GM18499 (cell line): ENCODE data around the gene SARNP.
"Not testable (repeated sequence)": the region's sequence is repeated elsewhere in the genome, so short reads cannot be mapped to it uniquely, and the experiment has no call there.

Experiments used
- ATAC-seq: cut with Tn5 transposase; IDR thresholded peaks from one replicate; pipeline ENCODE4 v1.9.1; 2021; ENCODE audit warnings: moderate number of reproducible peaks; ENCODE audit not compliant: insufficient read depth, unreplicated experiment

SARNP gene

DNA sequence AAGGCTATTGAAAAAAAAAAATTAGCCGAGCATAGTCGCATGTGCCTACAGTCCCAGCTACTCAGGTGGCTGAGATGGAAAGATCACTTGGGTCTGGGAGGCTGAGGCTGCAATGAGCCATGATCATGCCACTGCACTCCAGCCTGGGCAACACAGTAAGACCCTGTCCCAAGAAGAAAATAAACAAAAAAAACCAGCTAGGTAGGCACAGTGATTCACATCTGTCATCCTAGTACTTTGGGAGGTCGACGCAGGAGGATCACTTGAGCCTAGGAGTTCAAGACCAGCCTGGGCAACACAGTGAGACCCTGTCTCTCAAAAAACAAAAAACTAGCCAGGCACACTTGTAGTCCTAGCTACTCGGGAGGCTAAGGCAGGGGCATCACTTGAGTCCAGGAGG lies 8.2 kb downstream of the SARNP start:
- no peak for ATAC-seq

DNA sequence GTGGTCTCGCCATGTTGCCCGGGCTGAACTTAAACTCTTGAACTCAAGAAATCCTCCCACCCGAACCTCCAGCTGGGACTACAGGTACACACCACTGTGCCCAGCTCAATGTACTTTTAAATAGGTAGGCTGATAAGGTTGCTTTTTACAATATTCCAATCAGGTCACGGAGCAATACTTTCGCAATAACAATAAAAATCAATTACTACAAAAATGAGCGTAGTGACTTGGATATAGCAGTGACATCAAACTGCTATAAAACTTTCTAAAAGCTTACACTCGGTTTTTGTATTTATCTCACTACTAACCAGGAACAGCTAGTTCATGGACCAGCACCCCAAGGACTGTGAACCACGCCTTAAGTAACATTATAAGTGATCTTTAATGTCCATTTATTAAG lies 10.5 kb downstream of the SARNP start:
- no peak for ATAC-seq

DNA sequence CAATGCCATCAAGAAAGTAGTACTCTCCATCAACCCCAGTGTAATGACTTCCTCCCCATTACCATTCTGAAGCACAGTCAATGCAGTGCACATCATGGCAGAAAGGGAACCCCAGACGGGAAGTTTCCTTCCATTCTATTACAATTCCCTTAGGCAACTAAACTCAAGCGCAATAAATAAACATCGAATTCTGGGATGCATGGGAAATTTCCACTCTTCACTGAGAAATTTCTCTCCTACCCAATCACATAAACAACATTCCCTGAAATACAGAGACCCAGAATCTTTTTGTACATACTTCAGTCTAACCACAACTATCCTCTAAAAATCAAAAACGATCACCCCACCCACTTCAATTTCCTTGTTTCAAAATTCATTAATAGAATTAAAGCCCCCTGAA lies 20.0 kb downstream of the SARNP start:
- no peak for ATAC-seq

DNA sequence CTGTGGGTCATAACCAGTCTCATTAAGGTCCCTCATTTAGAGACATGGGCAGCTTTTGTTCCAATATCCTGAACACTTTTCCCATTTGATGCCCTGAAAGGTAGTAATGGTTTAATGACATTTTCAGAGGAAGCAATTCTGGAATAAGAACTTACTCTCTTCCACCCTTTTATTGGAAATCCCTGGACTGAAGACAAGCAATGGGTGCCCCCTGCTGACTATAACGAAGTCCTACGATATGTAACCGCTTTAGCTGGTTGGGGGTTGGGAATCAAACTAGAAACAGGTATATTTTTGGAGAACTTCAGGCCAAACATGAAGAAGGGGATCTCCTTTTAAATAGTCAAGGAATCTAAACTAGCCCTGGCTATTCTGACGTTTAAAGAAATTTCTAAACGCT lies 20.5 kb downstream of the SARNP start:
- no peak for ATAC-seq

DNA sequence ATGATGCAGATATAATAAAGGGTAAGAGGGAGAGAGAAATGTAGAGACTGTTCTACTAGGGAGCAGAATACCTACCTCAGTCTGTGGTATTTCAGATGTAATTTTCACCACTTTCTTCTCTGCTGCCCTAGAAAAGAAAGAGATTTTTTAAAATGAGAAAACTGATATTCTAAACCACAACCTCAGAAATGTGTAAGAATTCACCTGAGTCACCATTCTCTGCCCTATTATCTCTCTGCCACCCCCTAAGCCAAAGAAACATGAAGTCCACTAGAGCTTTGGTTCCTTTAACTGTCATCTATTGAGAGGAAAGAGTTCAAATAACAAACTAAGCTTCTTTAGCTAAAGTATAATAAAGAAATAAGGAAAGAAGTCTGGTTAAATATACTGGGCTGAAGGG lies 21.6 kb downstream of the SARNP start:
- ATAC-seq: no peak

DNA sequence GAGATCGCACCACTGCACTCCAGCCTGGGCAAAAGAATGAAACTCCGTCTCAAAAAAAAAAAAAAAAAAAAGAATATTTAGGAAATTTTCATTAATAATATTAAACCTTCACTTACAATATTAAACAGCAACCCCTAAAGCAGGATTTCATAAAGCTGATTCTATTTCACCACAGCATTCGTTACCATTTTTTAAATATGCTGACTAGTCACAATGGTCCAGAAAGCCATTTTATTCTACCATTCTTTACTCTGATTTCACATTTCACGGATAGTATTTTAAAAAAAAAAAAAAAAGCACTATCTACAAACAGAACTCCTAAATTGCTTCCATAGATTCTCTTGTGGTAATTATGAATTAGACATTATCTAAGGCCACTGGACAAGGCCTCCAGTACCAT lies 27.6 kb downstream of the SARNP start:
- ATAC-seq: no peak

DNA sequence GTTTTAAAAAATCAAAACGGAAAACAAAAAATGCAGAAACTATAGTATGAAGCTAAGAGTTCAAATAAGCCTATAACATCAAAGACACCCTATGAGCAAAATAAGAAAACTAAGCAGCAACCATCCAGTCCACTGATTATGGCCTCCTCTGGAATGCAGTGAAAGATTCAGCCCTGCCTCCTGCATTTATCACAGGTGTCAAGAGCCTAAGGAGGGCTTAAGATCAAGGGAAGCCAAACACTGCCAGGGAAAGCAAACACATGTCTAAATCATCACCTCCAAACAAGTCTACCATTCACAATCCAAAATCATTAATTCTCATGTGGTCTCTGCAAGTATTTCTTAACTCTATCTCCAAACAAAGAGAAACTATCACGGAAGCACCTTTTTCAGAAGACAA lies 28.4 kb downstream of the SARNP start:
- no peak for ATAC-seq

DNA sequence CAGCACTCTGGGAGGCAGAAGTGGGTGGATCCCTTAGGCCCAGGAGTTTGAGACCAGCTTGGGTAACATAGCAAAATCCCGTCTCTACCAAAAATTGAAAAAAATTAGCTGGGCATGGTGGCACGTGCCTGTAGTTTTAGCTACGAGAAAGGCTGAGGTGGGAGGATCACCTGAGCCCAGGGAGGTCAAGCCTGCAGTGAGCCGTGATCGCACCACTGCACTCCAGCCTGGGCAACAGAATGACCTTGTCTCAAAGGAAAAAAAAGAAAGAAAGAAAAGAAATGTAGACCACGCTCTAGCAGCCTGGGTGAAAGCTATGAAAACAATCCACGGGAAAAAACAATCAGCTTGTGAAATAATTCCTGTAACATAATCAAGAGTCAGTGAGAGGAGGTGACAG lies 29.0 kb downstream of the SARNP start:
- no peak for ATAC-seq

DNA sequence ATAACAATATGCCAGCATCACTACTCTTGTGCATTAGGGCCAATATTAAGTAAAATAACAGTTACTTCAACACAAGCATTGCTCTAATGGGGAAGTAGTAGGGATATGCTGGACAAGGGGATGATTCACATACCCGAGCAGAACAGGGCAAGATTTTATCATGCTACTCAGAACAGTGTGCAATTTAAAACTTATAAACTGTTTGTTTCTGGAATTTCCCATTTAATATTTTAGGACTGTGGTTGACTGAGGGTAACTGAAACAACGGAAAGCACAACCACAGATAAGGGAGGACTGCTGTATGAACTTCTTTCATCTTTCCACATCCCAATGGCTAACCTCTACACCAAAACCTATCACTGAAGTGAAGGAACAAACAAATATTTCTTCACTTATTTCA lies 36.8 kb downstream of the SARNP start:
- no peak for ATAC-seq

DNA sequence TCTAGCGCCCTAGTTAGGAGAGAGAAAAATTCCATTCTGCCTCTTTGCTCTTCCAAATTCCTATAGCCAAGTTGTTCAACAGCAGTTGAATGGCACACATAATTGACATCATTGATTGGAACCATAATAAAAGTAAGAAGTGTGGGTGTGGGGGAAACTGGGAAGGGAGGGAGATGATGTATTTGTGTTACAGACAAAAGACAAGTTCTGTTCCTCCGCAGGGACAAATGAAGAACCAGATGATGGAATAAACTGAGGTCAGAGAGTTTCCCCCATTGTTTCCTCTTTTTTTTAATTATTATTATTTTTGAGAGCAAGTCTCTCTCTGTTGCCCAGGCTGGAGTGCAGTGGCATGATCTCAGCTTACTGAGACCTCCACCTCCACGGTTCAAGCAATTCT lies 39.7 kb downstream of the SARNP start:
- no peak for ATAC-seq

DNA sequence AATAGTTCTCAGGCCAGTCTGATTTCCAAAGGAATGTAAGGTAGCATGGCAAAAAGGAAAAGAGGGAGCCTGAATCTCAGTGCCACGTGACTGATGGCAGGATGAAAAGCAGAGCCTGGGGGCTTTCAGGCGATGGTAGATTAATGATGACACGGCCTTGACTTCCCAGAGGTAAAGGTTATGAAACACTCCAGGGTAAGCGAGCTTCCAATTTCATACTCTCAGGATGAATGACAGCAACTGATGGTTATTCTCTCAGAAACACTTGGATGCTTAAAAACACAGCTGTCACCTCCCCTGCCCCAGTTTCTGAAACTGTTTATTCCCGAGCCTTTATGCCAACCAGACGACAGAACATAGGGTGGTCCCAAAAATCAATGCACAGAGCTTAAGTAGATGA lies 45.8 kb downstream of the SARNP start:
- no peak for ATAC-seq

DNA sequence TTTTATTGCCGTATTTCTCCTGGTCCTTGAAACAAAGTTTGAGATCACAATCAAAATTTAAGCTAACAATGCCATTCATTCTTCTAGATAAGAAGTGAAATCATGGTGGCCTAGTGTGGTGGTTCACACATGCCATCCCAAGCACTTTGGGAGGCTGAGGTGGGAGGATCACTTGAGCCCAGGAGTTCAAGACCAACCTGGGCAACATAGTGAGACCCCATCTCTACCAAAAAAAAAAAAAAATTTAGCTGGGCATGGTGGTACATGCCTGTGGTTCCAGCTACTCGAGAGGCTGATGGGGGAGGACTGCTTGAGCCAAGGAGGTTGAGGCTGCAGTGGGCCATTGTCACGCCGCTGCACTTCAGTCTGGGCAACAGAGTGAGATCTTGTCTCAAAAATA lies 50.4 kb downstream of the SARNP start:
- ATAC-seq: no peak

DNA sequence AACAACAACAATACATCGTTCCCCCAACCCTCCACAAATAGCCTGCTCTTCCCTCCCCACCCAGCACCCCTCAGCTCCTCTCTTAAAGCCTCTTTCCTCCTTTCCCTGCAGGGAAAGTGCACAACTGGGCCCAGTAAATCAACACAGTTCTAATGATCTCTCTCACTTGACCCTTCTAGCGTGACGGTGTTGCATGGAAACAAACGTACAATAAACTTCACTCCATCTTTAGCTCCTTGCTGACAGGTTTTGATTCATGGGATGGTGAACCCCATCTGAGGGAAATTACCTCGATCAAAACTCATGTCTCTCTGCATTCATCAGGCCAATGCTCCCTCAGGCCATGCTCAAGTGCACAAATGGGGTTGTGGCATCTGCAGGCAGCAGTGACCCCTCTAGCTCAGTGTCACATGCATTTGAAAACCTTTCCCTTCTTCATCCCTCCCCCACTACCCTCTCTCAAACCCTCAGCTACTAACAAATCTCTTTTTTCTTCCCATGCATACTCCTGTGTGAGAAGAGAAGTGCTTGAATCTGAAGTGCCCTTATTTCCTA lies 51.7 kb downstream of the SARNP start:
- ATAC-seq: no peak

DNA sequence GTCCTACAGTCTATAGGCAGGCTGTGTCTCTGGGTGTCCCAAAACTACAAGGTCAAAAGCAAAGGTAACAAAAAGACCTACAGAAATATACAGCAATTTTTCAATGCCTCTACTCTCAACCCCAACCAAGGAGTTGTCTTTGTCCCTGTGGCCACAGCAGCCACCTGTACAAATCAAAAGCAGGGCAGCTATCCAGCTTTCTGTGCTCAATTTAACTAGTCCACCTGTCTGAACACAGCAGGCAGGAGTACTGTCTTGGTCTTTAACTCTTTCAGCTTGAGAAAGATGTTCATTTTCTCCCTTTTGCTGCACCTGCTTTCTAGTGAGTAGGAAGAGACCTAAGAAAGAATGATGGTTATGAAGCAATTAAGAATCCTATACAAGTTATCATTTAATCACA lies 54.9 kb downstream of the SARNP start:
- ATAC-seq: no peak

DNA sequence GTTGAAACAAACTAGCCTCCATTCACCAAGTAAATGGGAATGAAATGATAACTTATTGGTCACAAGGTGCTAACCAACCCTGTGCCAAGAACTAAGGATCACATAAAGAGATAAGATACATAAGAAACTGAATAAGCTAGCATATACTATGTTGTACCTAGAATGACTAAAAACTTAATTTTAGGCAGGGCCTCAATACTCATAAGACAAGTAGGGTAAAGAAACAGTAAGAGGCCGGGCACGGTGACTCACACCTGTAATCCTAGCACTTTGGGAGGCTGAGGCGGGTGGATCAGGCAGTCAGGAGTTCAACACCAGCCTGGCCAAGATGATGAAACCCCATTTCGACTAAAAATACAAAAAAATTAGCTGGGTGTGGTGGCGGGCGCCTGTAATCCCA lies 56.9 kb downstream of the SARNP start:
- ATAC-seq: no peak

DNA sequence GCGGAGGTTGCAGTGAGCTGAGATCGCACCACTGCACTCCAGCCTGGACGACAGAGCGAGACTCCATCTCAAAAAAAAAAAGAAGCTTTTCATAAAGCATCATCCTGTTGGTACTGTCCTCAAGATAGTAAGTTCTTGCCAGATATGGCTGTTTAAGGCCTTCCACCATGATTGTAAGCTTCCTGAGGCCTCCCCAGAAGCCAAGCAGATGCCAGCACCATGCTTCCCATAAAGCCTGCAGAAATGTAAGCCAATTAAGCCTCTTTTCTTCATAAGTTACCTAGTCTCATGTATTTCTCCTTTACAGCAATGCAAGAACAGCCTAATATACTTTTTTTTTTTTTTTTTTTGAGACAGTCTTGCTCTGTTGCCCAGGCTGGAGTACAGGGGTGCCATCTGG lies 58.9 kb downstream of the SARNP start:
- not testable (repeated sequence) for ATAC-seq

DNA sequence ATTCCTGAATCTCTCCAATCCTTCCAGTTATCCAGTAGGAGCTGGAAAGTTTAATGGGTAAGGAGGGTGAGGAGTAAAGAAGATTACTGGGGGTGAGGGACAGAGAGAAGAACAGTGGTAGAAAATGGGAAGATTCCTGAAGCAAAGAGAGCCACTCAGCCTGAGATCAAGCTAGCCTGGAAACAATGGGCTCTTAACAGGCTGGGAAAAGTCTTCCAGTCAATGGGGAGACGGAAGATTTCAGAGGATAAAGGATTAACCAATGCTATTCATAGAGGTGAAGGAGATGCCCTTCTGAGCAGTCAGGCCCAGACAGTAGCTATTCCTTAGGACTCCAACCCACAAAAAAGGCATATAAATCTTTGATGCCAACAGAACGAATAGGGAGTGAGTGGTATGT lies 59.8 kb downstream of the SARNP start:
- ATAC-seq: no peak

DNA sequence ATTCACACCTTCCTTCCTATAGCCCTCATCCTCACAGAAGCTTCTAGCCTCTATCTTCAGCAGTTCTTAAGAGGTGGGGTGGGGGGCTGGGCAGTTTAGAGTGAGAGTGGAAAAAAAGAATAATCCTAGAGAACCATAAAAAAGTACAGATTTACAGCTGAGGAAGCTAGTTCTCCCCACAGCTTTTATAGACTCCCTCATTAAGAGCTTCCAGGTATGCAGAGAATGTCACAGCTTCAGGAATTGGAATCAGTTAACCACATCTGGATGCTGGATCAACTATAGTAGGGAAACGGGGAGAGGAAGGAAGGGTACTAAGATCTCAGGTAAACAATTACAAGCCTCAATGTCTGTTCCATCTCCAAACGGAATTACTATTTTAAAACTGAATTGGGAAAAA lies 62.3 kb downstream of the SARNP start:
- ATAC-seq: no peak

DNA sequence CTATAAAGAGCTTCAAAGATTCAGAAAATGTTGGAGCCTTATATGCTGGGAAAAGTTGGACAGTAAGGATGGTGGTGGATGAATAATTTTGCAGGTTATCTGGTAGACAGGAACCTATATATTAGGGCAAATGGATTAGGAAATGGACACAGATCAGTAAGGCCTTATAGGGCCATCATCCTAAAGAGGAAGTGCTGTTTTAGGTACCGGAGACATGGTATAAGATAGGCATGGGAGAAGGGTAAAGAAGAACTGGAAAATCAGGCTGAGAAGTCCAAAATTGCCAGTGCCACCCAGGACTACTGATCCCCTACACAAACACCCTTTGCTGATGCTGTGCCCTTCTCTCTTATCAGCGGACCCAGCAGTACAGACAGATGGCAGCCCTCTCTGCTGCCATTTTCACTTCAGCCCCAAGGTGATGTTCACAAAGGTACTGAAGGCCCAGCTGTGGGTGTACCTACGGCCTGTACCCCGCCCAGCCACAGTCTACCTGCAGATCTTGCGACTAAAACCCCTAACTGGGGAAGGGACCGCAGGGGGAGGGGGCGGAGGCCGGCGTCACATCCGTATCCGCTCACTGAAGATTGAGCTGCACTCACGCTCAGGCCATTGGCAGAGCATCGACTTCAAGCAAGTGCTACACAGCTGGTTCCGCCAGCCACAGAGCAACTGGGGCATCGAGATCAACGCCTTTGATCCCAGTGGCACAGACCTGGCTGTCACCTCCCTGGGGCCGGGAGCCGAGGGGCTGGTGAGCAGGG lies 69.1 kb downstream of the SARNP start:
- no peak for ATAC-seq

DNA sequence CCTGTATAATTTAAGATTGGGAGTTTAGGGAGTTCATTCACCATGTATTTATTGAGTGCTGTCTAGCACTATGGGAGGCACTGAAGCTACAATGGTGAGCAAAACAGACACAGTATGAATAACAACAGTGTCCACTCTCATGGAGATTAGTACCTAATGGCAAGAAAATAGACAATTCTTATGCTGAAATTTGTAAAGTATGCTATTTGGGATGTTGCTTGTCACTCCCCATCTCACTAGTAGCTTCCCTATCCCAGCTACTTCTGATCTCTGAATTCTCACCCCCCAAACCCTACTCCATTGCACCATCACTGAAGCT lies 70.7 kb downstream of the SARNP start:
- ATAC-seq: no peak

DNA sequence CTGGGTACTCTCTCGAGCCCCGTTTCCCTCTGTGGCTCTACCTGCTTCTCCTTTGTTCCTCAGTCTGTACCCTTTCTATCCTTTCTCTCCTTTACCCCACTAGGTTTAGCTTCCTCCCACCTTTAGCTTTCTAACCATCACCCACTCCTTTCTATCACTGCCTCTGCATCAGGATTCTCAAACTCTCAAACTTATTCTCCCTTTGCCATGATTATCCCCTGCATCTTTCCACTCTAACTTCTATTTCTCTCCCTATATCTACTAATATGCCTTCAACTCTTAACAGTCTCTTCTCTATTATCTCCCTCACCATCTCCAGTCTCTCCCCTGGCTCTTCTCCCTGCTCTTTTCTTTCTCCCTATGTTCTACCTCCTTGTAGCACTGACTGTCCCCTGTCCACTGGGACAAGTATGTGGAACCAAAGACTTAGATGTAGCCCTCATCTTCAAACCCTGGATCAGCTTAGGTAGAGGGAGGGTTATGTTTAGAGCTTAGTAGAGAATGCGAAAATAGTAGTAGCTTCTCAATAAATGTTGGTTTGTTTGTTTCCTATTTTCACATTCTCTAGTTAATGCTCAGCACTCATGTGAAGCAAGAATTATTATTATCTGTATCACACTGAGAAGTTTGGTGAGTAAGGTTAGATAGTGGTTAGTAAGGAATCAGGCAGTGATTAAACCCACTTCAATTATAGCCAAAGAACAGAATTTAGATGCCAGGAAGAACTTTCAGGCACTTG lies 71.2 kb downstream of the SARNP start:
- ATAC-seq: no peak
